ENCODE measurements around the gene ARSA. TPM values are rescaled to one million over a fixed set of nuclear protein-coding genes. Genes with fewer than 3 reads are reported as not detected.
A peak's percentile ranks its signal among the peaks of the same experiment; 100 is the strongest.

ARSA gene
- total and polyA plus RNA-seq, 2 of the 13 experiments (the other 11 are each of a cell fraction or from before 2014, with no cell fraction given), result 9.0 to 11.5 TPM

DNA sequence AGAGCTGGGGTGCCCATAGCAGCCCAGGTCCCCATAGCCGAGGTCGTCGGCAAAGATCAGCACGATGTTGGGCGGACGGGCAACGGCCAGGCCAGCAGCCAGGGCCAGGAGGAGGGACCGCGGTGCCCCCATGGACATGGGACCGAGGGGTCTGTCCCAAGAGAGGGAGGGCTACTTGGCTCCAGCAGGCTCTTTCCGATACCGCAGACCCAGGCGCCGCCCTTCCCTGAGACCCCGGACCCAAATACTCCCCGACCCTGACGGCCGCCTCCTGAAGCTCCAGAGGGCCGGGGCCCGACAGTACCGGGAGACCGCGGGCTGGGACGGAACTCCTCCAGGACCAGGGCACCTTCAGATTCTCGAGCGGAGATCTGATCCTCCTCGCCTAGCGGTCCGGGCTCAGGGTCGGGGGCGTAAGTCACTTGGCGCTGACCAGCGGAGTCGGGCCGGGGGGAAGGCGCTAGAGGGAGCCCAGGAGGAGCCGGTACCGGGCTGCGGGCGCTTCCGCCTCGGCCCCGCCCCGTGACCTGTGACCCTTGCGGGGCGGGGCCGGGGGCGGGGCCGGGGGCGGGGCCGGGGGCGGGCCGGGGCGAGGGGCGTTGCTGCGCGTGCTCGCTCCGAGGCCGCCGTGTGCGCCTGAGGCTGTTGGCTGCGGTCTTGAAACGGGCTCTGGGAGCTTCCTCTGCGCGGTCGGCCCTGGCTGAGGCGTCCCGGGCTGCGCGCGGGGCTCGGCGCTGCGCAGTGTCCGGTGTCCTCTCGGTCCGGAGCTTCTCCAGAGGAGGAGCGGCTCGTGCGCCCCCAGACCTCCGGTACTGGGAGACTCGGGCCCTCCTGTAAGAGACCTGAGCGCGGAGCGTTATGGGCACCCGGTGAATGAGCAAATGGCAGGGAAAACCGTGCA is at the start of gene ARSA (continued):
- TF ChIP-seq ZNF839 (CRISPR knock-in tag; IDR thresholded peaks at IDR 0.05; ENCODE audit: borderline replicate concordance), result no peak
- no peak for TF ChIP-seq ZEB1 (IDR thresholded peaks at IDR 0.05; ENCODE audit: insufficient replicate concordance, low read depth)
- TF ChIP-seq ZNF256 (CRISPR knock-in tag; conservative IDR thresholded peaks at IDR 0.05), result 0 out of 2 replicates have a peak, but pooled peaks have one; percentile 63
- 0 out of 2 replicates have a peak, but pooled peaks have one; percentile 10 for TF ChIP-seq KAT7 (CRISPR knock-in tag; IDR thresholded peaks at IDR 0.05; ENCODE audit: borderline replicate concordance)
- TF ChIP-seq RFX3 (CRISPR knock-in tag; IDR thresholded peaks at IDR 0.05), result no peak
- peak; percentile 6; the same call in 1 of the 2 replicates for TF ChIP-seq ZNF468 (CRISPR knock-in tag; IDR thresholded peaks at IDR 0.05)
- peak; percentile 27; the same call in 1 of the 2 replicates for TF ChIP-seq PHF20 (CRISPR knock-in tag; IDR thresholded peaks at IDR 0.05)
- peak; percentile 31; the same call in 1 of the 2 replicates for TF ChIP-seq ZGPAT (CRISPR knock-in tag; IDR thresholded peaks at IDR 0.05)
- no peak for TF ChIP-seq NONO (IDR thresholded peaks at IDR 0.05)
- TF ChIP-seq NONO (CRISPR knock-in tag; conservative IDR thresholded peaks at IDR 0.05), result peak; percentile 31; the same call in 1 of the 2 replicates
- no peak for TF ChIP-seq ZNF713 (CRISPR knock-in tag; IDR thresholded peaks at IDR 0.05)
- TF ChIP-seq ZNF552 (CRISPR knock-in tag; IDR thresholded peaks at IDR 0.05; ENCODE audit: borderline replicate concordance), result 0 out of 2 replicates have a peak, but pooled peaks have one; percentile 76
- TF ChIP-seq, protein P1, sequence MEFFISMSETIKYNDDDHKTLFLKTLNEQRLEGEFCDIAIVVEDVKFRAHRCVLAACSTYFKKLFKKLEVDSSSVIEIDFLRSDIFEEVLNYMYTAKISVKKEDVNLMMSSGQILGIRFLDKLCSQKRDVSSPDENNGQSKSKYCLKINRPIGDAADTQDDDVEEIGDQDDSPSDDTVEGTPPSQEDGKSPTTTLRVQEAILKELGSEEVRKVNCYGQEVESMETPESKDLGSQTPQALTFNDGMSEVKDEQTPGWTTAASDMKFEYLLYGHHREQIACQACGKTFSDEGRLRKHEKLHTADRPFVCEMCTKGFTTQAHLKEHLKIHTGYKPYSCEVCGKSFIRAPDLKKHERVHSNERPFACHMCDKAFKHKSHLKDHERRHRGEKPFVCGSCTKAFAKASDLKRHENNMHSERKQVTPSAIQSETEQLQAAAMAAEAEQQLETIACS (CRISPR knock-in tag; IDR thresholded peaks at IDR 0.05), result peak; percentile 66
- 0 out of 2 replicates have a peak, but pooled peaks have one; percentile 11 for TF ChIP-seq ZSCAN31 (CRISPR knock-in tag; IDR thresholded peaks at IDR 0.05; ENCODE audit: low read depth)
- peak; percentile 15; the same call in 1 of the 2 replicates for TF ChIP-seq ZNF276 (CRISPR knock-in tag; IDR thresholded peaks at IDR 0.05; ENCODE audit: low read depth)
- no peak for TF ChIP-seq SRF (IDR thresholded peaks at IDR 0.05; ENCODE audit: low read depth, low read length)
- peak; percentile 39; the same call in 1 of the 2 replicates for TF ChIP-seq MEIS2 (CRISPR knock-in tag; IDR thresholded peaks at IDR 0.05)
- TF ChIP-seq, protein P2, sequence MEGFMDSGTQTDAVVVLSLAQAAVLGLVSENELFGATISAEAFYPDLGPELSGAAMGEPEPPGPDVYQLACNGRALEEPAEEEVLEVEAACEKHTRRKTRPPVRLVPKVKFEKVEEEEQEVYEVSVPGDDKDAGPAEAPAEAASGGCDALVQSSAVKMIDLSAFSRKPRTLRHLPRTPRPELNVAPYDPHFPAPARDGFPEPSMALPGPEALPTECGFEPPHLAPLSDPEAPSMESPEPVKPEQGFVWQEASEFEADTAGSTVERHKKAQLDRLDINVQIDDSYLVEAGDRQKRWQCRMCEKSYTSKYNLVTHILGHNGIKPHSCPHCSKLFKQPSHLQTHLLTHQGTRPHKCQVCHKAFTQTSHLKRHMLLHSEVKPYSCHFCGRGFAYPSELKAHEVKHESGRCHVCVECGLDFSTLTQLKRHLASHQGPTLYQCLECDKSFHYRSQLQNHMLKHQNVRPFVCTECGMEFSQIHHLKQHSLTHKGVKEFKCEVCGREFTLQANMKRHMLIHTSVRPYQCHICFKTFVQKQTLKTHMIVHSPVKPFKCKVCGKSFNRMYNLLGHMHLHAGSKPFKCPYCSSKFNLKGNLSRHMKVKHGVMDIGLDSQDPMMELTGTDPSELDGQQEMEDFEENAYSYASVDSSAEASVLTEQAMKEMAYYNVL (CRISPR knock-in tag; IDR thresholded peaks at IDR 0.05; ENCODE audit: borderline replicate concordance), result peak; percentile 28; the same call in 1 of the 2 replicates
- 0 out of 2 replicates have a peak, but pooled peaks have one; percentile 19 for TF ChIP-seq ZNF275 (CRISPR knock-in tag; IDR thresholded peaks at IDR 0.05; ENCODE audit: borderline replicate concordance)
- peak; percentile 45; the same call in 1 of the 2 replicates for TF ChIP-seq MYC (CRISPR knock-in tag; IDR thresholded peaks at IDR 0.05; ENCODE audit: borderline replicate concordance)

Measured in HepG2 (cell line).